Stimulated activated naive CD8-positive, alpha-beta T cell treated with anti-CD3 and anti-CD28 coated beads, Interleukin-15, amount 100 ng/mL, for 72 hours (primary cell): ENCODE results near the gene ARHGAP26.

Source experiments
- ATAC-seq: fragments of 150-1000 bp; cut with Tn5 transposase; 2 replicates; pipeline ENCODE4 v1.10.0; 2021; ENCODE audit warnings: mild to moderate bottlenecking, moderate library complexity
- DNase-seq, 2 donors: peaks; one replicate each; pipeline ENCODE4 v3.0.0; 2021 to 2022
- H3K27ac Mint-ChIP-seq, 2 donors: one replicate each; pipeline ENCODE4 v1.8.0; 2022; ENCODE audit warnings: mild to moderate bottlenecking in 2 of 2, mixed read lengths in 2 of 2, moderate library complexity in 2 of 2
- H3K27me3 Mint-ChIP-seq: one replicate; pipeline ENCODE4 v1.8.0; 2022; ENCODE audit warnings: mixed read lengths
- H3K4me1 Mint-ChIP-seq: one replicate; pipeline ENCODE4 v1.8.0; 2022; ENCODE audit warnings: mild to moderate bottlenecking, mixed read lengths
- H3K4me3 Mint-ChIP-seq, 2 donors: one replicate each; pipeline ENCODE4 v1.8.0; 2022; ENCODE audit warnings: mild to moderate bottlenecking in 2 of 2, mixed read lengths in 2 of 2, moderate library complexity in 1 of 2
- H3K9me3 Mint-ChIP-seq, 2 donors: one replicate each; pipeline ENCODE4 v1.8.0; 2022; ENCODE audit warnings: mixed read lengths in 2 of 2

Gene ARHGAP26

GRCh38 chr5:143050183-143050582 is 280.0 kb downstream of the ARHGAP26 start:
- H3K27me3 Mint-ChIP-seq = no peaks in the 10 kb centered on the region
- no peaks in the 10 kb centered on the region for H3K9me3 Mint-ChIP-seq
- H3K27ac Mint-ChIP-seq = no peak overlapping the region
- H3K4me3 Mint-ChIP-seq = no peak overlapping the region
- DNase-seq (no peak), ATAC-seq (no peak)
- peaks cover 70% of the 10 kb centered on the region for H3K4me1 Mint-ChIP-seq

- DNase-seq (no peak), ATAC-seq (no peak)
- H3K4me3 Mint-ChIP-seq = no peak overlapping the region
- H3K27me3 Mint-ChIP-seq = no peaks in the 10 kb centered on the region
- no peak overlapping the region for H3K27ac Mint-ChIP-seq
- H3K9me3 Mint-ChIP-seq = no peaks in the 10 kb centered on the region
- peaks cover 80% of the 10 kb centered on the region for H3K4me1 Mint-ChIP-seq
Measured at GRCh38 chr5:143051244-143052058, 281.3 kb downstream of the ARHGAP26 start.

- DNase-seq = no peak
- peaks cover 87% of the 10 kb centered on the region for H3K4me1 Mint-ChIP-seq
- no peak overlapping the region for H3K4me3 Mint-ChIP-seq
- no peaks in the 10 kb centered on the region for H3K9me3 Mint-ChIP-seq
- no peaks in the 10 kb centered on the region for H3K27me3 Mint-ChIP-seq
- peak overlapping the region; percentile 36 to 58 for H3K27ac Mint-ChIP-seq
- ATAC-seq = peak; percentile 44
Measured at GRCh38 chr5:143052967-143053682, 282.9 kb downstream of the ARHGAP26 start.

GRCh38 chr5:143053780-143054179 is 283.6 kb downstream of the ARHGAP26 start:
- Mint-ChIP-seq H3K9me3 (no peaks in the 10 kb centered on the region), H3K4me3 (peak overlapping the region in 1 of 2 donors; percentile 53), H3K27me3 (no peaks in the 10 kb centered on the region), H3K4me1 (peaks cover 87% of the 10 kb centered on the region), H3K27ac (peak overlapping the region; percentile 36 to 91)
- ATAC-seq (no peak), DNase-seq (no peak)

- Mint-ChIP-seq H3K9me3 (no peaks in the 10 kb centered on the region), H3K27ac (peak overlapping the region; percentile 72 to 91), H3K4me3 (peak overlapping the region; percentile 53 to 65), H3K4me1 (peaks cover 87% of the 10 kb centered on the region), H3K27me3 (no peaks in the 10 kb centered on the region)
- ATAC-seq = peak; percentile 82
- peak; percentile 42 to 64 for DNase-seq
Measured at GRCh38 chr5:143054480-143054941, 284.3 kb downstream of the ARHGAP26 start.

GRCh38 chr5:143055596-143056338 is 285.6 kb downstream of the ARHGAP26 start:
- peaks cover 77% of the 10 kb centered on the region for H3K4me1 Mint-ChIP-seq
- H3K4me3 Mint-ChIP-seq = peak overlapping the region; percentile 46 to 48
- DNase-seq = no peak
- peak overlapping the region; percentile 51 to 91 for H3K27ac Mint-ChIP-seq
- no peaks in the 10 kb centered on the region for H3K9me3 Mint-ChIP-seq
- peak; percentile 31 for ATAC-seq
- no peaks in the 10 kb centered on the region for H3K27me3 Mint-ChIP-seq

GRCh38 chr5:143056339-143056704 is 286.1 kb downstream of the ARHGAP26 start:
- no peak for DNase-seq
- Mint-ChIP-seq H3K4me3 (peak overlapping the region; percentile 46 to 48), H3K4me1 (peaks cover 74% of the 10 kb centered on the region), H3K9me3 (no peaks in the 10 kb centered on the region), H3K27me3 (no peaks in the 10 kb centered on the region), H3K27ac (peak overlapping the region; percentile 51 to 91)
- ATAC-seq = peak; percentile 18

GRCh38 chr5:143056792-143057579 is 286.8 kb downstream of the ARHGAP26 start:
- no peak for DNase-seq
- peak overlapping the region; percentile 51 to 91 for H3K27ac Mint-ChIP-seq
- H3K4me1 Mint-ChIP-seq = peaks cover 67% of the 10 kb centered on the region
- H3K27me3 Mint-ChIP-seq = no peaks in the 10 kb centered on the region
- peak overlapping the region; percentile 24 to 48 for H3K4me3 Mint-ChIP-seq
- peak; percentile 26 for ATAC-seq
- no peaks in the 10 kb centered on the region for H3K9me3 Mint-ChIP-seq

- H3K9me3 Mint-ChIP-seq = no peaks in the 10 kb centered on the region
- H3K4me3 Mint-ChIP-seq = no peak overlapping the region
- peaks cover 65% of the 10 kb centered on the region for H3K4me1 Mint-ChIP-seq
- peak overlapping the region in 1 of 2 donors; percentile 91 for H3K27ac Mint-ChIP-seq
- DNase-seq = no peak
- ATAC-seq = no peak
- H3K27me3 Mint-ChIP-seq = no peaks in the 10 kb centered on the region
Measured at GRCh38 chr5:143057580-143057999, 287.4 kb downstream of the ARHGAP26 start.

- peak overlapping the region in 1 of 2 donors; percentile 61 for H3K27ac Mint-ChIP-seq
- ATAC-seq (no peak), DNase-seq (no peak)
- H3K4me3 Mint-ChIP-seq = no peak overlapping the region
- H3K9me3 Mint-ChIP-seq = peaks cover 0 to 4% of the 10 kb centered on the region in 2 donors
- peaks cover 49% of the 10 kb centered on the region for H3K4me1 Mint-ChIP-seq
- H3K27me3 Mint-ChIP-seq = no peaks in the 10 kb centered on the region
Measured at GRCh38 chr5:143059355-143059754, 289.2 kb downstream of the ARHGAP26 start.

- ATAC-seq = no peak
- peak overlapping the region in 1 of 2 donors; percentile 30 for H3K27ac Mint-ChIP-seq
- no peaks in the 10 kb centered on the region for H3K27me3 Mint-ChIP-seq
- H3K4me3 Mint-ChIP-seq = no peak overlapping the region
- H3K4me1 Mint-ChIP-seq = peaks cover 48% of the 10 kb centered on the region
- no peak for DNase-seq
- H3K9me3 Mint-ChIP-seq = peaks cover 0 to 4% of the 10 kb centered on the region in 2 donors
Measured at GRCh38 chr5:143059976-143060765, 290.0 kb downstream of the ARHGAP26 start.

GRCh38 chr5:143061161-143061945 is 291.2 kb downstream of the ARHGAP26 start:
- peaks cover 48% of the 10 kb centered on the region for H3K4me1 Mint-ChIP-seq

GRCh38 chr5:143062379-143062778 is 292.2 kb downstream of the ARHGAP26 start:
- Mint-ChIP-seq H3K27ac (no peak overlapping the region), H3K4me1 (peaks cover 48% of the 10 kb centered on the region), H3K9me3 (peaks cover 0 to 4% of the 10 kb centered on the region in 2 donors), H3K27me3 (no peaks in the 10 kb centered on the region), H3K4me3 (no peak overlapping the region)
- ATAC-seq (no peak), DNase-seq (no peak)

More at GRCh38 chr5:143061161-143061945, 291.2 kb downstream of the ARHGAP26 start:
- H3K27ac Mint-ChIP-seq = no peak overlapping the region
- no peaks in the 10 kb centered on the region for H3K27me3 Mint-ChIP-seq
- peaks cover 0 to 4% of the 10 kb centered on the region in 2 donors for H3K9me3 Mint-ChIP-seq
- ATAC-seq (no peak), DNase-seq (no peak)
- H3K4me3 Mint-ChIP-seq = no peak overlapping the region
